Choroid plexus epithelial cell (primary cell): ENCODE data around the gene TEAD3.

Source experiments
- DNase-seq: peaks from one replicate; pipeline ENCODE4 v3.0.0-alpha.2; 2010; ENCODE audit warnings: low read depth
- H3K4me3 ChIP-seq: 2 replicates; pipeline ENCODE4 v1.5.1; 2011; ENCODE audit warnings: low read depth, mild to moderate bottlenecking, control low read depth, low read length, moderate library complexity
- CTCF ChIP-seq: conservative IDR thresholded peaks from 2 replicates; pipeline ENCODE4 v1.5.1; 2011; ENCODE audit warnings: low read depth, mild to moderate bottlenecking, control low read depth, inconsistent platforms, low read length, moderate library complexity

The TEAD3 gene

GRCh38 chr6:35503534-35503933 lies 6.7 kb upstream of the TEAD3 start:
- DNase-seq = no peak
- no peak overlapping the region for H3K4me3 ChIP-seq
- no peak for TF ChIP-seq CTCF

GRCh38 chr6:35501784-35502183 lies 4.9 kb upstream of the TEAD3 start:
- no peak for DNase-seq
- TF ChIP-seq CTCF = no peak
- H3K4me3 ChIP-seq = no peak overlapping the region

- no peak overlapping the region for H3K4me3 ChIP-seq
- peak; percentile 42 for DNase-seq
- no peak for TF ChIP-seq CTCF
Observed at GRCh38 chr6:35500782-35501181, 3.9 kb upstream of the TEAD3 start.

GRCh38 chr6:35499372-35499771 lies 2.5 kb upstream of the TEAD3 start:
- no peak overlapping the region for H3K4me3 ChIP-seq
- DNase-seq = no peak
- TF ChIP-seq CTCF = no peak

- H3K4me3 ChIP-seq = peak overlapping the region; percentile 73
- DNase-seq = no peak
- no peak for TF ChIP-seq CTCF
Observed at GRCh38 chr6:35498422-35499067, 1.7 kb upstream of the TEAD3 start.

GRCh38 chr6:35497571-35498421 lies 917 bp upstream of the TEAD3 start:
- peak; percentile 82 for DNase-seq

More at GRCh38 chr6:35497571-35498421, 917 bp upstream of the TEAD3 start:
- peak; percentile 18 for TF ChIP-seq CTCF
- peak overlapping the region; percentile 73 for H3K4me3 ChIP-seq
